Caco-2 (cell line): ENCODE measurements around the gene MCRS1. TPM values are rescaled to one million over a fixed set of nuclear protein-coding genes. Genes with fewer than 3 reads are reported as not detected.

Experiments used
- BruUV-seq: library from RNA; stranded (reverse); fragments of 400-500 nt; replicated peaks from 2 replicates; lab custom pipeline; 2021; lab: Mats Ljungman, UMichigan
- CTCF ChIA-PET: fragments of 300-600 bp; sonication (Branson Sonifier 250); formaldehyde crosslinking; loops from one replicate; lab custom pipeline; 2022; ENCODE audit warnings: antibody characterized with exemption; lab: Charles Lee
- POLR2A ChIA-PET: fragments of 300-600 bp; sonication (Branson Sonifier 250); formaldehyde crosslinking; loops from one replicate; lab custom pipeline; 2022; ENCODE audit warnings: antibody characterized with exemption; lab: Charles Lee
- DNase-seq, 2 experiments: peaks; one replicate each; pipeline versions ENCODE4 v3.0.0 to v3.0.0-alpha.2; 2020 to 2022
- H3K27me3 ChIP-seq: replicated peaks from 2 replicates; pipeline ENCODE4 v1.6.0; 2011; ENCODE audit warnings: low read length; ENCODE audit not compliant: control insufficient read depth, insufficient read depth
- H3K36me3 ChIP-seq: 2 replicates; pipeline ENCODE4 v1.5.1; 2011; ENCODE audit warnings: low read length; ENCODE audit not compliant: control insufficient read depth, insufficient read depth
- H3K4me1 ChIP-seq: fragments of 250-450 bp; sonication (Bioruptor Pico); 2 replicates; pipeline ENCODE4 v1.5.1; 2020; ENCODE audit warnings: mild to moderate bottlenecking
- H3K4me3 ChIP-seq: 2 replicates; pipeline ENCODE4 v1.5.1; 2011; ENCODE audit warnings: low read depth, mild to moderate bottlenecking, control low read depth, low read length
- H3K9me3 ChIP-seq: fragments of 250-450 bp; sonication (Bioruptor Pico); 2 replicates; pipeline ENCODE4 v1.5.1; 2020; ENCODE audit warnings: mild to moderate bottlenecking, moderate library complexity
- H3K27ac Mint-ChIP-seq: one replicate; pipeline ENCODE4 v1.8.0; 2022; ENCODE audit warnings: mixed read lengths; ENCODE audit not compliant: unreplicated experiment
- H3K27me3 Mint-ChIP-seq: one replicate; pipeline ENCODE4 v1.8.0; 2022; ENCODE audit warnings: mixed read lengths; ENCODE audit not compliant: insufficient read depth, unreplicated experiment
- H3K36me3 Mint-ChIP-seq: one replicate; pipeline ENCODE4 v1.8.0; 2022; ENCODE audit warnings: mild to moderate bottlenecking, mixed read lengths; ENCODE audit not compliant: insufficient read depth, unreplicated experiment
- H3K4me1 Mint-ChIP-seq: one replicate; pipeline ENCODE4 v1.8.0; 2022; ENCODE audit warnings: low read depth, mixed read lengths; ENCODE audit not compliant: unreplicated experiment
- H3K4me3 Mint-ChIP-seq: one replicate; pipeline ENCODE4 v1.8.0; 2022; ENCODE audit warnings: mild to moderate bottlenecking, moderate library complexity, mixed read lengths; ENCODE audit not compliant: unreplicated experiment
- H3K9me3 Mint-ChIP-seq: one replicate; pipeline ENCODE4 v1.8.0; 2022; ENCODE audit warnings: mixed read lengths; ENCODE audit not compliant: unreplicated experiment
- CTCF ChIP-seq, 2 experiments: fragments of 200-600 bp in 1 of 2; IDR thresholded peaks; 1 replicate in 1 of 2; 2 replicates in 1 of 2; pipeline versions ENCODE4 v1.5.1 to v1.8.0; 2011 to 2022; ENCODE audit warnings: antibody characterized with exemption in 1 of 2, control low read depth in 1 of 2, inconsistent platforms in 1 of 2, low read depth in 1 of 2, low read length in 1 of 2, mild to moderate bottlenecking in 1 of 2, moderate library complexity in 1 of 2; ENCODE audit not compliant: insufficient read depth in 1 of 2, severe bottlenecking in 1 of 2, unreplicated experiment in 1 of 2
- intact Hi-C: fragments of 100-400 bp; cut with micrococcal nuclease; formaldehyde crosslinking; loops from one replicate; pipeline ENCODE4 v1.10.0; 2022; ENCODE audit not compliant: unreplicated experiment
- total RNA-seq: library from RNA; stranded (reverse); gene quantifications from 2 replicates; pipeline ENCODE4 v1.2.3, GENCODE V29; 2022

Gene MCRS1
- total RNA-seq, 1 experiment from 2014 or later, result 122 TPM

- intact Hi-C loops, result no loop called here
- no peaks in the 10 kb centered on the region for H3K9me3 Mint-ChIP-seq
- ChIA-PET CTCF (interaction anchor here (1.5 kb wide), 1 partner anchor 190 kb away, joined by 4 read pairs; no protein-coding TSS in a partner anchor), POLR2A (no interaction called here)
- no peak for DNase-seq
- no peaks in the 10 kb centered on the region for H3K36me3 Mint-ChIP-seq
- Histone ChIP-seq H3K4me3 (no peak overlapping the region), H3K36me3 (no peaks in the 10 kb centered on the region), H3K27me3 (no peaks in the 10 kb centered on the region), H3K9me3 (no peaks in the 10 kb centered on the region; the same call in 1 of the 2 replicates), H3K4me1 (peaks cover 3% of the 10 kb centered on the region; the same call in 1 of the 2 replicates)
- no TSS peak for BruUV-seq
- no peak for TF ChIP-seq CTCF (IDR thresholded peaks at IDR 0.05; ENCODE audit: insufficient read depth in 1 of 2, low read depth in 1 of 2, low read length in 1 of 2, severe bottlenecking in 1 of 2, unreplicated experiment in 1 of 2)
- no peak overlapping the region for H3K4me3 Mint-ChIP-seq
- no peak overlapping the region for H3K27ac Mint-ChIP-seq
- no peaks in the 10 kb centered on the region for H3K27me3 Mint-ChIP-seq
- no peaks in the 10 kb centered on the region for H3K4me1 Mint-ChIP-seq
Observed at GRCh38 chr12:49548822-49549648, 18.9 kb downstream of the MCRS1 start.

GRCh38 chr12:49548481-49548821 lies 19.5 kb downstream of the MCRS1 start:
- DNase-seq, result no peak
- Mint-ChIP-seq H3K4me1 (no peaks in the 10 kb centered on the region), H3K9me3 (no peaks in the 10 kb centered on the region), H3K27me3 (no peaks in the 10 kb centered on the region), H3K27ac (no peak overlapping the region), H3K36me3 (no peaks in the 10 kb centered on the region), H3K4me3 (no peak overlapping the region)
- CTCF ChIA-PET, result interaction anchor here (1.5 kb wide), 1 partner anchor 190 kb away, joined by 4 read pairs; no protein-coding TSS in a partner anchor
- intact Hi-C loops, result no loop called here
- Histone ChIP-seq H3K9me3 (no peaks in the 10 kb centered on the region; the same call in 1 of the 2 replicates), H3K36me3 (no peaks in the 10 kb centered on the region), H3K27me3 (no peaks in the 10 kb centered on the region), H3K4me3 (no peak overlapping the region), H3K4me1 (peaks cover 3% of the 10 kb centered on the region; the same call in 1 of the 2 replicates)
- no peak for TF ChIP-seq CTCF (IDR thresholded peaks at IDR 0.05; ENCODE audit: insufficient read depth in 1 of 2, low read depth in 1 of 2, low read length in 1 of 2, severe bottlenecking in 1 of 2, unreplicated experiment in 1 of 2)
- POLR2A ChIA-PET, result no interaction called here
- no TSS peak for BruUV-seq

- Histone ChIP-seq H3K4me3 (no peak overlapping the region), H3K9me3 (no peaks in the 10 kb centered on the region; the same call in 1 of the 2 replicates), H3K36me3 (no peaks in the 10 kb centered on the region), H3K4me1 (peaks cover 3% of the 10 kb centered on the region; the same call in 1 of the 2 replicates), H3K27me3 (no peaks in the 10 kb centered on the region)
- H3K9me3 Mint-ChIP-seq, result no peaks in the 10 kb centered on the region
- intact Hi-C loops, result no loop called here
- BruUV-seq, result no TSS peak
- TF ChIP-seq CTCF (IDR thresholded peaks at IDR 0.05; ENCODE audit: insufficient read depth in 1 of 2, low read depth in 1 of 2, low read length in 1 of 2, severe bottlenecking in 1 of 2, unreplicated experiment in 1 of 2), result no peak
- POLR2A ChIA-PET, result no interaction called here
- H3K4me1 Mint-ChIP-seq, result no peaks in the 10 kb centered on the region
- no peak for DNase-seq
- no peaks in the 10 kb centered on the region for H3K27me3 Mint-ChIP-seq
- CTCF ChIA-PET, result interaction anchor here (0.9 kb wide), 1 partner anchor 216 kb away, joined by 3 read pairs; no protein-coding TSS in a partner anchor
- H3K36me3 Mint-ChIP-seq, result no peaks in the 10 kb centered on the region
- H3K27ac Mint-ChIP-seq, result no peak overlapping the region
- no peak overlapping the region for H3K4me3 Mint-ChIP-seq
Observed at GRCh38 chr12:49547090-49547690, 20.8 kb downstream of the MCRS1 start.
